C4-2B (cell line): ENCODE results near the gene MTMR3.

Experiments used
- ZFX ChIP-seq: fragments of 450-650 bp; IDR thresholded peaks from 2 replicates; pipeline ENCODE4 v1.6.1; 2017
- TF ChIP-seq, protein P1 (sequence below): fragments of 450-650 bp; conservative IDR thresholded peaks from 2 replicates; pipeline ENCODE4 v1.5.1; 2017; ENCODE audit warnings: mild to moderate bottlenecking

DNA sequence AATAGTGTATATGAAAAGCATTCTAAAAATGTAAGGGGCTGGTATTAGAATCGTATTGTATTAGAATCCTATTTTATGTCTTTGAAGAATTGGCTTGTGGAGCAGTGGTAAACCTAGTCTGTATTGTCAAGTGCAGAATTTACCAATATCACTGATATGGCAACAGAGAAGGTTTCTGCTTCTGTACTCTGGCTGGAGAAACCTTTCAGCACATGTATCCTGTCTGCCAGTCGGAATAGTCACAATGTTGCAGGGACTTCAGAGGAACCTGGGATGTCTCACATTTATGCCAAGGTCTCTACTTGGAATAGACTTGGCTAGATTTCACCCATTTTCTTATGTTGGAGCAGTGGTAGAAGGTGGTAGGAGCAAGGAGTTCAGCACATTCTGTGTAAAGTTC, 4.4 kb downstream of the MTMR3 start:
- TF ChIP-seq, protein P1, sequence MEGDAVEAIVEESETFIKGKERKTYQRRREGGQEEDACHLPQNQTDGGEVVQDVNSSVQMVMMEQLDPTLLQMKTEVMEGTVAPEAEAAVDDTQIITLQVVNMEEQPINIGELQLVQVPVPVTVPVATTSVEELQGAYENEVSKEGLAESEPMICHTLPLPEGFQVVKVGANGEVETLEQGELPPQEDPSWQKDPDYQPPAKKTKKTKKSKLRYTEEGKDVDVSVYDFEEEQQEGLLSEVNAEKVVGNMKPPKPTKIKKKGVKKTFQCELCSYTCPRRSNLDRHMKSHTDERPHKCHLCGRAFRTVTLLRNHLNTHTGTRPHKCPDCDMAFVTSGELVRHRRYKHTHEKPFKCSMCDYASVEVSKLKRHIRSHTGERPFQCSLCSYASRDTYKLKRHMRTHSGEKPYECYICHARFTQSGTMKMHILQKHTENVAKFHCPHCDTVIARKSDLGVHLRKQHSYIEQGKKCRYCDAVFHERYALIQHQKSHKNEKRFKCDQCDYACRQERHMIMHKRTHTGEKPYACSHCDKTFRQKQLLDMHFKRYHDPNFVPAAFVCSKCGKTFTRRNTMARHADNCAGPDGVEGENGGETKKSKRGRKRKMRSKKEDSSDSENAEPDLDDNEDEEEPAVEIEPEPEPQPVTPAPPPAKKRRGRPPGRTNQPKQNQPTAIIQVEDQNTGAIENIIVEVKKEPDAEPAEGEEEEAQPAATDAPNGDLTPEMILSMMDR, result no peak
- no peak for TF ChIP-seq ZFX
